ENCODE data around the gene HSF2BP. TPM values are rescaled to one million over a fixed set of nuclear protein-coding genes. Genes with fewer than 3 reads are reported as not detected.

Gene HSF2BP
- total RNA-seq, 4 donors from 2014 or later = 0.40 to 2.4 (median 1.2) TPM

- Histone ChIP-seq H3K4me1 (no peaks in the 10 kb centered on the region), H3K9me3 (no peaks in the 10 kb centered on the region), H3K27me3 (no peaks in the 10 kb centered on the region), H3K4me3 (no peak overlapping the region), H3K36me3 (peaks cover 0 to 100% of the 10 kb centered on the region in 2 donors), H3K27ac (no peak overlapping the region)
- no peak for ATAC-seq
- no CpG with 5 or more reads among the region's 7 CpGs for whole genome bisulfite sequencing, 2 donors (ENCODE audit: low coverage in 1 of 2)
- TF ChIP-seq CTCF (IDR thresholded peaks at IDR 0.05) (no peak), POLR2A (IDR thresholded peaks at IDR 0.05) (no peak), EP300 (IDR thresholded peaks at IDR 0.05) (no peak), POLR2AphosphoS5 (IDR thresholded peaks at IDR 0.05) (no peak)
These were observed 31.1 kb upstream of the HSF2BP start for GRCh38 chr21:43690346-43690745.

DNA sequence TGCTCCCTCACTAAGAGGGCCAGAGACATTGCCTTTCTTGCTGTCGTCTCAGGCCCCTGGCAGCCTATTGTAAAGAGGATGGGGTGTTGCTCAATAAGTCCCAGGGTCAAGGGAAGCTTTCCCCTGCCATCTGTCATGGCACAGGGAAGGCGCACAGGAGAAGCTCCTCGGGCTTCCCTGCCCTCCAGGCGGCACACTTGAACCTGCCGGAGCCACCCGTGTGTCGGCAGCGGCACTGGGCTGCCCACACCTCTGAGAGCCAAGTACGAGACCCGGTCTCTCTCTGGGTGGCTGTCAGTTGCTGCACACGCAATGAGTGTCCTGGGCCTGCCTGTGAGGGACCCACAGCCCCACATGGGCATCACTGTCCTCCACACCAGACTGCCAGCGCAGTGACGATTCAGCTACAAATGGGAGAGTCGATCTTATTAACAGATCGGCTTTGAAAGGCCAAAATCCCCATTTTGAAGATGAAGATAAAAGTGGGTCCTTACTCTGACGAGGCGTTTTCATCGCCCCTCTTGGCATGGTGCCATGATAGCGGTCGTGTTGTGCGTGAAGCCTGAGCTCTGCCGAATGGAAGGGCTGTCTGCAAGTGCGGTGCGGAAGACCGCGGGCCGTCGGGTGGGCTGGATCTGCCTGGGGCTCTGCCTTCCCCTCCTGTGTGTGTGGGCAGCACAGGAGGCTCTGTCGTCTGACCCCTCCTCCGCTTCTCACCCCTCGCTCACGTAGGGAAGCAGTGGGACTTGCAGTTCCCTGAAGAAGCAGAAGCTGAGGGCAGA, 30.5 kb upstream of the HSF2BP start:
- H3K9me3 ChIP-seq = no peaks in the 10 kb centered on the region
- no peaks in the 10 kb centered on the region for H3K27me3 ChIP-seq
- TF ChIP-seq CTCF (IDR thresholded peaks at IDR 0.05) (no peak), POLR2AphosphoS5 (IDR thresholded peaks at IDR 0.05) (no peak), EP300 (IDR thresholded peaks at IDR 0.05) (no peak), POLR2A (IDR thresholded peaks at IDR 0.05) (no peak)
- 90% methylated on average over 12 of the region's 32 CpGs; no CpG with 5 or more reads in 1 of the 2 donors for WGBS, 2 donors (ENCODE audit: low coverage in 1 of 2)
- H3K4me1 ChIP-seq = no peaks in the 10 kb centered on the region
- H3K4me3 ChIP-seq = no peak overlapping the region
- peaks cover 0 to 100% of the 10 kb centered on the region in 2 donors for H3K36me3 ChIP-seq
- ATAC-seq = no peak
- no peak overlapping the region for H3K27ac ChIP-seq

DNA sequence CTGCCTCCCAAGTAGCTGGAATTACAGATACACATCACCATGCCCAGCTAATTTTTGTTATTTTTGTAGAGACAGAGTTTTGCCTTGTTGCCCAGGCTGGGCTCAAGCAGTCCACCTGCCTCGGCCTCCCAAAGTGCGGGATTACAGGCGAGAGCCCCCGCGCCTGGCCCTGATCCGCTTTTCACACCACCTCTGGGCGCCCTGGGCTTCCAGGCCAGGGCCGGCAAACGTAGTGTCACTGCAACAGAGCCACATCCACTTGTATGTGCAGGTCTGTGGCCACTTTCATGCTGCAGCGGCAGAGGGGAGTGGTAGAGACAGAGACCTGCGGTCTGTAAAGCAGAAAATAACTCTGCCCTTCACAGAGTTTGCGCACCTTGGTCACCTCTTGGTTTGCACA, 29.6 kb upstream of the HSF2BP start:
- Histone ChIP-seq H3K4me1 (no peaks in the 10 kb centered on the region), H3K27me3 (no peaks in the 10 kb centered on the region), H3K36me3 (peaks cover 0 to 100% of the 10 kb centered on the region in 2 donors), H3K27ac (no peak overlapping the region), H3K4me3 (no peak overlapping the region), H3K9me3 (no peaks in the 10 kb centered on the region)
- 86 to 100% methylated on average over 1 to 7 of the region's 12 CpGs for WGBS, 2 donors (ENCODE audit: low coverage in 1 of 2)
- no peak for TF ChIP-seq POLR2AphosphoS5 (IDR thresholded peaks at IDR 0.05)
- no peak for TF ChIP-seq CTCF (IDR thresholded peaks at IDR 0.05)
- no peak for TF ChIP-seq EP300 (IDR thresholded peaks at IDR 0.05)
- TF ChIP-seq POLR2A (IDR thresholded peaks at IDR 0.05) = no peak
- no peak for ATAC-seq

GRCh38 chr21:43687566-43688399, 28.5 kb upstream of the HSF2BP start:
- no peaks in the 10 kb centered on the region for H3K27me3 ChIP-seq
- H3K36me3 ChIP-seq = peaks cover 0 to 100% of the 10 kb centered on the region in 2 donors
- no peak overlapping the region for H3K4me3 ChIP-seq
- TF ChIP-seq POLR2A (IDR thresholded peaks at IDR 0.05) (no peak), EP300 (IDR thresholded peaks at IDR 0.05) (no peak), POLR2AphosphoS5 (IDR thresholded peaks at IDR 0.05) (no peak), CTCF (IDR thresholded peaks at IDR 0.05) (no peak)
- ATAC-seq = no peak
- H3K27ac ChIP-seq = no peak overlapping the region
- no peaks in the 10 kb centered on the region for H3K9me3 ChIP-seq
- no peaks in the 10 kb centered on the region for H3K4me1 ChIP-seq
- WGBS, 2 donors (ENCODE audit: low coverage in 1 of 2) = 57% methylated on average over 7 of the region's 27 CpGs; no CpG with 5 or more reads in 1 of the 2 donors

Data from gastroesophageal sphincter (tissue), 4 donors.